Measurements from ENCODE around the gene C10orf62. TPM values are rescaled to one million over a fixed set of nuclear protein-coding genes. Genes with fewer than 3 reads are reported as not detected.

The C10orf62 gene, protein sequence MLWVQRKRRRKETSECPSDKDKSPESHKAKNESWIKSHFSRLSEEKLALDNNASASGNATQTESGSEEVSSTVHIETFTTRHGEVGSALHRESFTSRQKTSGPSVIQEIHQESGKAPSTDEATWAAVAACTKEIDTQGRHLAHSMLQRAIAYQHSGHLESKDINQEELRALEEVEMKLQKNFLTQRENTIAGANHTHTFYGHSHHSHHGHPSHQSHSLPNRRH
- not detected in 2 replicates for total RNA-seq

GRCh38 chr10:97589479-97589878 lies at the start of gene C10orf62:
TSS of gene C10orf62 (plus strand) at chr10:97589721. CDS start at chr10:97589898, 177 bp downstream.

GRCh38 chr10:97572214-97572989 lies 17.1 kb upstream of the C10orf62 start, which contains the start of gene ANKRD2:
TSS of gene ANKRD2 (plus strand) at chr10:97572779. CDS start at chr10:97572789, 10 bp downstream.

GRCh38 chr10:97584060-97584797 lies 5.3 kb upstream of the C10orf62 start, which contains the start of gene HOGA1:
TSS of gene HOGA1 (plus strand) at chr10:97584389. CDS start at chr10:97584704, 315 bp downstream.

GRCh38 chr10:97632949-97633884 lies 43.7 kb downstream of the C10orf62 start, which contains the start of gene MORN4:
TSS of gene MORN4 (minus strand) at chr10:97633500. CDS start at chr10:97619653, 13,847 bp downstream.

DNA sequence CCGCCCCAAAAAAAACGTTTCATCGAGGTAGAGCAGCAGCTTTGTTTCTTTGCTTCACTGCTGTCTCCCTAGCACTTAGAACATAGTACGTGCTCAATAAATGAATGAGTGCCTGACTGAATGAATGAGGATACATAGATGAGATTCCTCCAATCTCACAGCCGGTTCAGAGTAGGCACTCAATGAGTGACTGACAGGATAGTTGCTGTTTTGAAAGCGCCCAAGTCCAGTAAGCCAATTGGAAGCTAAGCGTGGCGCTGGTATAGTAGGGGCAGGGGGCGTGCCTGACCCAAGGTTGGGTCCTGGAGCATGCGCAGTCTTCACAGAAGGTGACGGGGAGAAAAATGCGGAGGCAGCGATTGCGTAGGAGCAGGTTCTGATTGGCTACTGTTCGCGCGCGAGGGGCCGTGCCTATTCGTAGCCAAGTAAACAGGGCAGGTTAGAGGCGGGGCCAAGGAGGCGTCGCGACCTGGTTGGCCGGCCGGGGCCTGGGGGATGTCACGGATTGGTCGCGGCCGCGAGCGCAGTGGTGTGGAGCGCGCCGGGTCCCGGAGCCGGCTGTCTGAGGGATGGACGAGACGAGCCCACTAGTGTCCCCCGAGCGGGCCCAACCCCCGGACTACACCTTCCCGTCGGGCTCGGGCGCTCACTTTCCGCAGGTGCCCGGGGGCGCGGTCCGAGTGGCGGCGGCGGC lies 50.8 kb downstream of the C10orf62 start, which contains the start of gene PI4K2A:
Gene PI4K2A, plus strand, starts transcription at position 498 of the 694 bp plus-strand sequence. Its CDS starts 72 bp downstream, at position 570.

Other genes with a start within 250 kb of the C10orf62 start
- 5.9 and 9.6 TPM in 2 replicates for gene RRP12, start 188.4 kb upstream of the C10orf62 start, total RNA-seq
- 167 and 205 TPM in 2 replicates for gene PGAM1, start 163.5 kb upstream of the C10orf62 start, total RNA-seq
- 21.7 and 25.5 TPM in 2 replicates for gene EXOSC1, start 143.7 kb upstream of the C10orf62 start, total RNA-seq
- gene ZDHHC16, start 143.5 kb upstream of the C10orf62 start, total RNA-seq, result 20.7 and 22.6 TPM in 2 replicates
- 50.7 and 55.1 TPM in 2 replicates for gene MMS19, start 91.3 kb upstream of the C10orf62 start, total RNA-seq
- gene UBTD1, start 90.8 kb upstream of the C10orf62 start, total RNA-seq, result 31.5 and 47.9 TPM in 2 replicates
- gene ANKRD2, start 16.9 kb upstream of the C10orf62 start, total RNA-seq, result 0.11 and 0.26 TPM in 2 replicates
- 0.26 and 0.43 TPM in 2 replicates for gene HOGA1, start 5.3 kb upstream of the C10orf62 start, total RNA-seq
- gene MORN4, start 43.8 kb downstream of the C10orf62 start, total RNA-seq, result 2.2 and 2.3 TPM in 2 replicates
- 9.1 and 9.2 TPM in 2 replicates for gene PI4K2A, start 51.0 kb downstream of the C10orf62 start, total RNA-seq
- 2.4 and 6.3 TPM in 2 replicates for gene AVPI1, start 97.5 kb downstream of the C10orf62 start, total RNA-seq
- 6.2 and 7.5 TPM in 2 replicates for gene MARVELD1, start 124.0 kb downstream of the C10orf62 start, total RNA-seq
- gene ZFYVE27, start 147.4 kb downstream of the C10orf62 start, total RNA-seq, result 13.1 and 15.7 TPM in 2 replicates
- not detected in 2 replicates for gene SFRP5, start 182.3 kb downstream of the C10orf62 start, total RNA-seq

Data from dermis lymphatic vessel endothelial cell (primary cell).